ENCODE results near the gene C4BPA. TPM values are rescaled to one million over a fixed set of nuclear protein-coding genes. Genes with fewer than 3 reads are reported as not detected.

Gene C4BPA
- polyA plus RNA-seq, 3 donors from 2014 or later: not detected

GRCh38 chr1:207191776-207192175 is 87.7 kb downstream of the C4BPA start:
- no peak overlapping the region for H3K27ac Mint-ChIP-seq
- H3K4me1 Mint-ChIP-seq: no peaks in the 10 kb centered on the region
- H3K27me3 Mint-ChIP-seq (ENCODE audit: low read depth in 3 of 3): peaks cover 2 to 10% (median 2%) of the 10 kb centered on the region in 3 donors
- H3K4me3 Mint-ChIP-seq: no peak overlapping the region
- no peak for DNase-seq
- H3K9me3 Mint-ChIP-seq: peaks cover 0 to 3% (median 0%) of the 10 kb centered on the region in 6 donors
- H3K36me3 Mint-ChIP-seq: no peaks in the 10 kb centered on the region

- H3K4me3 Mint-ChIP-seq: no peak overlapping the region
- H3K27me3 Mint-ChIP-seq (ENCODE audit: low read depth in 3 of 3): peaks cover 0 to 16% (median 0%) of the 10 kb centered on the region in 3 donors
- no peak for DNase-seq
- H3K9me3 Mint-ChIP-seq: peaks cover 0 to 5% (median 0%) of the 10 kb centered on the region in 6 donors
- no peaks in the 10 kb centered on the region for H3K36me3 Mint-ChIP-seq
- H3K4me1 Mint-ChIP-seq: no peaks in the 10 kb centered on the region
- no peak overlapping the region for H3K27ac Mint-ChIP-seq
Measured at GRCh38 chr1:207194197-207194596, 90.2 kb downstream of the C4BPA start.

Other genes with a start within 250 kb of the C4BPA start
- not detected for gene IL20, start 238.6 kb upstream of the C4BPA start, polyA plus RNA-seq
- 10 to 100 TPM in 2 of 3 donors, 1 to 10 TPM in 1; 9.3 to 21.5 (median 13.3) TPM for gene IL24, start 206.8 kb upstream of the C4BPA start, polyA plus RNA-seq
- gene FCMR, start 182.3 kb upstream of the C4BPA start, polyA plus RNA-seq: 100 to 1,000 TPM; 255 to 454 (median 370) TPM
- under 1 TPM in 2 of 3 donors, not detected in 1; 0.13 to 0.25 TPM for gene PIGR, start 157.8 kb upstream of the C4BPA start, polyA plus RNA-seq
- gene FCAMR, start 133.8 kb upstream of the C4BPA start, polyA plus RNA-seq: not detected
- under 1 TPM in 1 of 3 donors, not detected in 2; 0.31 TPM for gene C1orf116, start 71.5 kb upstream of the C4BPA start, polyA plus RNA-seq
- gene YOD1, start 53.0 kb upstream of the C4BPA start, polyA plus RNA-seq: 1 to 10 TPM in 1 of 3 donors, under 1 TPM in 1, not detected in 1; 0.49 to 1.5 TPM
- gene PFKFB2, start 51.0 kb upstream of the C4BPA start, polyA plus RNA-seq: 1 to 10 TPM in 2 of 3 donors, under 1 TPM in 1; 0.94 to 1.8 (median 1.4) TPM
- under 1 TPM in 1 of 3 donors, not detected in 2; 0.24 TPM for gene C4BPB, start 15.4 kb upstream of the C4BPA start, polyA plus RNA-seq
- gene CD55, start 217.4 kb downstream of the C4BPA start, polyA plus RNA-seq: 100 to 1,000 TPM in 1 of 3 donors, 10 to 100 TPM in 2; 63.9 to 122 (median 84.6) TPM